ENCODE results near the gene KLK5.
"Not testable (repeated sequence)": the region's sequence is repeated elsewhere in the genome, so short reads cannot be mapped to it uniquely, and the experiment has no call there.

Gene KLK5

GRCh38 chr19:50921426-50922316 lies 31.2 kb downstream of the KLK5 start:
- no peak for DNase-seq

GRCh38 chr19:50916069-50916468 lies 36.8 kb downstream of the KLK5 start:
- no peak for DNase-seq

- no peak for DNase-seq
These were observed 39.8 kb downstream of the KLK5 start for GRCh38 chr19:50912727-50913716.

GRCh38 chr19:50912102-50912599 lies 40.7 kb downstream of the KLK5 start:
- no peak for DNase-seq

- no peak for DNase-seq
These were observed 41.4 kb downstream of the KLK5 start, which contains the start of gene KLK4 for GRCh38 chr19:50911206-50912101. Gene KLK4 (minus strand): TSS chr19:50911395. CDS start chr19:50910738, 657 bp downstream.

GRCh38 chr19:50910722-50911121 lies 42.1 kb downstream of the KLK5 start:
- no peak for DNase-seq

- peak; percentile 54 to 61 for DNase-seq
These were observed 43.4 kb downstream of the KLK5 start for GRCh38 chr19:50909240-50910070.

- DNase-seq, result no peak
These were observed 44.5 kb downstream of the KLK5 start for GRCh38 chr19:50908336-50908735.

GRCh38 chr19:50906217-50906616 lies 46.6 kb downstream of the KLK5 start:
- peak in 1 of 2 experiments; percentile 74 for DNase-seq

GRCh38 chr19:50902640-50903039 lies 50.2 kb downstream of the KLK5 start:
- DNase-seq, result no peak

- no peak for DNase-seq
These were observed 53.3 kb downstream of the KLK5 start for GRCh38 chr19:50899569-50899968.

- no peak for DNase-seq
These were observed 54.8 kb downstream of the KLK5 start for GRCh38 chr19:50898018-50898417.

GRCh38 chr19:50897612-50898011 lies 55.2 kb downstream of the KLK5 start:
- no peak for DNase-seq

- no peak for DNase-seq
These were observed 55.6 kb downstream of the KLK5 start for GRCh38 chr19:50897191-50897607.

GRCh38 chr19:50896591-50897190 lies 56.1 kb downstream of the KLK5 start:
- DNase-seq, result no peak

GRCh38 chr19:50896089-50896590 lies 56.7 kb downstream of the KLK5 start:
- not testable (repeated sequence) for DNase-seq

GRCh38 chr19:50894478-50895356 lies 58.1 kb downstream of the KLK5 start:
- DNase-seq, result no peak
